HCT116 (cell line): Measurements from ENCODE around the gene COL5A1. TPM values are rescaled to one million over a fixed set of nuclear protein-coding genes. Genes with fewer than 3 reads are reported as not detected.

Experiments
- ATAC-seq: fragments of 200-7000 bp; cut with Tn5 transposase; 2 replicates; pipeline ENCODE4 v1.9.1; 2020; ENCODE audit warnings: mild to moderate bottlenecking, moderate library complexity
- BruUV-seq: library from RNA; stranded (reverse); fragments of 400-500 nt; replicated peaks from 2 replicates; lab custom pipeline; 2021; lab: Mats Ljungman, UMichigan
- CTCF ChIA-PET: fragments of 300-600 bp; sonication (Branson Sonifier 250); formaldehyde crosslinking; loops from one replicate; lab custom pipeline; 2021; ENCODE audit warnings: antibody characterized with exemption; lab: Charles Lee
- POLR2A ChIA-PET: fragments of 300-600, 350-600 bp; sonication (Branson Sonifier 250); formaldehyde crosslinking; loops from one replicate; lab custom pipeline; 2021; ENCODE audit warnings: antibody characterized with exemption; lab: Charles Lee
- RAD21 ChIA-PET, 2 experiments: fragments of 300-600 bp; sonication (Branson Sonifier 250); formaldehyde crosslinking; loops; one replicate each; lab custom pipeline; 2023; ENCODE audit warnings: low total read pairs in 2 of 2; ENCODE audit not compliant: uncharacterized antibody in 2 of 2, unreplicated experiment in 2 of 2, low non-redundant PET in 1 of 2; lab: Charles Lee
- DNase-seq: peaks from one replicate; pipeline ENCODE4 v3.0.0-alpha.2; 2010; ENCODE audit warnings: low read depth, low spot score
- H2AFZ ChIP-seq: fragments of 200-600 bp; shearing (Covaris generic), sonication (generic); 2 replicates; pipeline ENCODE4 v1.6.1; 2017; ENCODE audit warnings: low read depth, mixed run types, mixed read lengths, antibody characterized with exemption, low read length; ENCODE audit not compliant: poor library complexity, severe bottlenecking
- H3K27ac ChIP-seq: 2 replicates; pipeline ENCODE4 v1.5.1; 2012; ENCODE audit warnings: low read depth, low read length
- H3K27me3 ChIP-seq: fragments of 200-600 bp; sonication (generic); 2 replicates; pipeline ENCODE4 v1.6.1; 2016; ENCODE audit warnings: mixed run types, low read length, mixed read lengths; ENCODE audit not compliant: insufficient read depth
- H3K36me3 ChIP-seq, 2 experiments: fragments of 200-500 bp in 1 of 2; fragments of 200-600 bp in 1 of 2; sonication (Bioruptor generic) in 1 of 2; sonication (generic) in 1 of 2; 2 replicates each; pipeline versions ENCODE4 v1.5.1 to v1.6.1; 2014 to 2016; ENCODE audit warnings: low read length in 2 of 2, inconsistent platforms in 1 of 2, mixed read lengths in 1 of 2, mixed run types in 1 of 2; ENCODE audit not compliant: insufficient read depth in 2 of 2, control insufficient read depth in 1 of 2
- H3K4me1 ChIP-seq, 2 experiments: fragments of 200-600 bp in 1 of 2; sonication (generic) in 1 of 2; 2 replicates each; pipeline versions ENCODE4 v1.5.1 to v1.6.1; 2012 to 2017; ENCODE audit warnings: low read length in 2 of 2, inconsistent platforms in 1 of 2, mild to moderate bottlenecking in 1 of 2, mixed read lengths in 1 of 2, mixed run types in 1 of 2, moderate library complexity in 1 of 2; ENCODE audit not compliant: insufficient read depth in 2 of 2, control insufficient read depth in 1 of 2
- H3K4me2 ChIP-seq: fragments of 200-600 bp; sonication (generic); 2 replicates; pipeline ENCODE4 v1.6.1; 2017; ENCODE audit warnings: mixed run types, low read length, mixed read lengths
- H3K4me3 ChIP-seq, 2 experiments: fragments of 200-600 bp in 1 of 2; sonication (generic) in 1 of 2; replicated peaks in 1 of 2; 2 replicates each; pipeline ENCODE4 v1.5.1; 2011 to 2016; ENCODE audit warnings: low read length in 2 of 2, control low read depth in 1 of 2, low read depth in 1 of 2, mild to moderate bottlenecking in 1 of 2, mixed read lengths in 1 of 2, mixed run types in 1 of 2
- H3K79me2 ChIP-seq: fragments of 200-600 bp; sonication (generic); 2 replicates; pipeline ENCODE4 v1.6.1; 2017; ENCODE audit warnings: mild to moderate bottlenecking, mixed run types, low read length, moderate library complexity, mixed read lengths; ENCODE audit not compliant: insufficient read depth
- H3K9ac ChIP-seq: fragments of 200-600 bp; sonication (generic); 2 replicates; pipeline ENCODE4 v1.6.1; 2016; ENCODE audit warnings: low read length, mixed read lengths
- H3K9me2 ChIP-seq: fragments of 200-600 bp; sonication (generic), shearing (Covaris generic); 2 replicates; pipeline ENCODE4 v1.6.1; 2017; ENCODE audit warnings: mixed run types, mild to moderate bottlenecking, moderate library complexity; ENCODE audit not compliant: insufficient read depth
- H3K9me3 ChIP-seq, 2 experiments: fragments of 200-500 bp in 1 of 2; fragments of 200-600 bp in 1 of 2; sonication (Bioruptor generic) in 1 of 2; sonication (generic) in 1 of 2; 2 replicates each; pipeline ENCODE4 v1.6.1; 2014 to 2017; ENCODE audit warnings: low read length in 2 of 2, mixed read lengths in 2 of 2, inconsistent platforms in 1 of 2, low read depth in 1 of 2, mild to moderate bottlenecking in 1 of 2, mixed run types in 1 of 2, moderate library complexity in 1 of 2; ENCODE audit not compliant: control insufficient read depth in 1 of 2, insufficient read depth in 1 of 2
- H4K20me1 ChIP-seq: fragments of 200-600 bp; sonication (generic), shearing (Covaris generic); 2 replicates; pipeline ENCODE4 v1.6.1; 2017; ENCODE audit warnings: mixed run types, mild to moderate bottlenecking, moderate library complexity; ENCODE audit not compliant: insufficient read depth
- CEBPB ChIP-seq: IDR thresholded peaks from 2 replicates; pipeline ENCODE4 v1.6.1; 2012; ENCODE audit warnings: low read depth
- EGR1 ChIP-seq: IDR thresholded peaks from 2 replicates; pipeline ENCODE4 v1.6.1; 2012; ENCODE audit warnings: low read depth
- EZH2 ChIP-seq: fragments of 200-600 bp; sonication (generic); IDR thresholded peaks from 2 replicates; pipeline ENCODE4 v1.6.1; 2017; ENCODE audit warnings: antibody characterized with exemption, mixed run types
- EZH2phosphoT487 ChIP-seq: fragments of 200-600 bp; IDR thresholded peaks from 2 replicates; pipeline ENCODE4 v1.6.1; 2018; ENCODE audit warnings: antibody characterized with exemption, borderline replicate concordance
- FOSL1 ChIP-seq: IDR thresholded peaks from 2 replicates; pipeline ENCODE4 v1.6.1; 2012; ENCODE audit warnings: low read depth
- MAX ChIP-seq: IDR thresholded peaks from 2 replicates; pipeline ENCODE4 v1.6.1; 2012
- POLR2AphosphoS5 ChIP-seq: IDR thresholded peaks from 2 replicates; pipeline ENCODE4 v1.6.1; 2011; ENCODE audit warnings: mild to moderate bottlenecking, low read depth, low read length, moderate library complexity
- REST ChIP-seq: IDR thresholded peaks from 2 replicates; pipeline ENCODE4 v1.6.1; 2012; ENCODE audit warnings: low read depth
- SP1 ChIP-seq: IDR thresholded peaks from 2 replicates; pipeline ENCODE4 v1.6.1; 2012; ENCODE audit warnings: low read depth
- TCF7L2 ChIP-seq: IDR thresholded peaks from 2 replicates; pipeline ENCODE4 v1.7.0; 2011; ENCODE audit warnings: borderline replicate concordance, inconsistent platforms; ENCODE audit not compliant: insufficient read depth, insufficient read length; ENCODE audit errors: extremely low read depth
- ZBTB33 ChIP-seq: IDR thresholded peaks from 2 replicates; pipeline ENCODE4 v1.6.1; 2011; ENCODE audit warnings: mild to moderate bottlenecking, low read length, moderate library complexity; ENCODE audit not compliant: insufficient replicate concordance; ENCODE audit errors: extremely low read depth
- ZNF274 ChIP-seq: fragments of 200-500 bp; sonication (Bioruptor generic); IDR thresholded peaks from 2 replicates; pipeline ENCODE4 v1.6.1; 2014; ENCODE audit warnings: mild to moderate bottlenecking, low read depth, low read length, inconsistent platforms
- intact Hi-C: fragments of 100-400 bp; cut with micrococcal nuclease; formaldehyde crosslinking; loops from 2 replicates; pipeline ENCODE4 v1.10.0; 2022
- total RNA-seq: library from RNA; stranded (reverse); gene quantifications from one replicate; pipeline ENCODE4 v1.2.1, GENCODE V29; 2021; ENCODE audit not compliant: unreplicated experiment

COL5A1 gene
- total RNA-seq, 1 experiment from 2014 or later: 0.30 TPM

- H2AFZ ChIP-seq: no peak overlapping the region
- intact Hi-C loops: no loop called here
- no peaks in the 10 kb centered on the region for H4K20me1 ChIP-seq
- ATAC-seq: no peak
- TF ChIP-seq CEBPB (no peak), SP1 (no peak), EZH2phosphoT487 (no peak), TCF7L2 (no peak), POLR2AphosphoS5 (no peak), ZNF274 (no peak), FOSL1 (no peak), MAX (no peak)
- RAD21 ChIA-PET: no interaction called here
- H3K79me2 ChIP-seq: no peaks in the 10 kb centered on the region
- no peak overlapping the region for H3K9ac ChIP-seq
- H3K9me3 ChIP-seq: no peaks in the 10 kb centered on the region
- POLR2A ChIA-PET: no interaction called here
- H3K4me3 ChIP-seq: no peak overlapping the region
- H3K9me2 ChIP-seq: no peaks in the 10 kb centered on the region
- DNase-seq: no peak
- no TSS peak for BruUV-seq
- no peaks in the 10 kb centered on the region for H3K4me1 ChIP-seq
- no peaks in the 10 kb centered on the region for H3K36me3 ChIP-seq
- H3K27ac ChIP-seq: no peak overlapping the region
- no peak overlapping the region for H3K4me2 ChIP-seq
- CTCF ChIA-PET: no interaction called here
- H3K27me3 ChIP-seq: 0 out of 2 replicates have a peak, but pooled peaks cover 8% of the 10 kb centered on the region
Observed at GRCh38 chr9:134679616-134680392, 38.2 kb downstream of the COL5A1 start.

- DNase-seq (no peak), ATAC-seq (no peak)
- H3K79me2 ChIP-seq: no peaks in the 10 kb centered on the region
- no peak overlapping the region for H3K4me3 ChIP-seq
- no peak overlapping the region for H2AFZ ChIP-seq
- H4K20me1 ChIP-seq: no peaks in the 10 kb centered on the region
- no TSS peak for BruUV-seq
- ChIA-PET POLR2A (no interaction called here), RAD21 (no interaction called here), CTCF (interaction anchor here (0.5 kb wide), 1 partner anchor 923 kb away, joined by 3 read pairs; no protein-coding TSS in a partner anchor)
- no peaks in the 10 kb centered on the region for H3K9me3 ChIP-seq
- H3K27me3 ChIP-seq: 0 out of 2 replicates have a peak, but pooled peaks cover 8% of the 10 kb centered on the region
- no peak overlapping the region for H3K4me2 ChIP-seq
- H3K9ac ChIP-seq: no peak overlapping the region
- no peaks in the 10 kb centered on the region for H3K36me3 ChIP-seq
- H3K4me1 ChIP-seq: no peaks in the 10 kb centered on the region
- intact Hi-C loops: no loop called here
- no peaks in the 10 kb centered on the region for H3K9me2 ChIP-seq
- H3K27ac ChIP-seq: no peak overlapping the region
- TF ChIP-seq EGR1 (no peak), REST (no peak), EZH2 (no peak), ZBTB33 (no peak), TCF7L2 (no peak), CEBPB (no peak)
Observed at GRCh38 chr9:134680393-134681060, 38.9 kb downstream of the COL5A1 start.
